Adrenal gland (tissue), 12 donors: ENCODE measurements around the gene SLC19A2. TPM values are rescaled to one million over a fixed set of nuclear protein-coding genes. Genes with fewer than 3 reads are reported as not detected.

Source experiments
- DNase-seq, 7 donors: peaks; one replicate each; pipeline ENCODE4 v3.0.0-alpha.2; 2019 to 2020
- H3K27ac ChIP-seq, 5 donors: fragments of 200-600 bp; sonication (generic) in 4 of 5; 1 replicate in 3 of 5; 2 replicates in 2 of 5; pipeline versions ENCODE4 v1.5.1 to v1.8.0; 2016 to 2020; ENCODE audit warnings: mild to moderate bottlenecking in 1 of 5
- H3K27me3 ChIP-seq: fragments of 200-600 bp; 2 replicates; pipeline ENCODE4 v1.8.0; 2021
- H3K36me3 ChIP-seq, 2 donors: fragments of 200-600 bp; replicated peaks in 1 of 2; 1 replicate in 1 of 2; 2 replicates in 1 of 2; pipeline versions ENCODE4 v1.5.1 to v1.8.0; 2018 to 2022
- H3K4me1 ChIP-seq, 2 donors: fragments of 200-600 bp; replicated peaks in 1 of 2; 1 replicate in 1 of 2; 2 replicates in 1 of 2; pipeline versions ENCODE4 v1.5.1 to v1.8.0; 2018 to 2021
- H3K4me3 ChIP-seq, 4 donors: fragments of 200-600 bp; sonication (generic) in 3 of 4; one replicate each; pipeline ENCODE4 v1.5.1; 2016 to 2018
- H3K9me3 ChIP-seq, 3 donors: fragments of 200-600 bp; sonication (generic) in 1 of 3; replicated peaks in 1 of 3; 1 replicate in 2 of 3; 2 replicates in 1 of 3; pipeline versions ENCODE4 v1.5.1 to v1.8.0; 2016 to 2021
- POLR2A ChIP-seq, 2 donors: fragments of 450-650 bp; IDR thresholded peaks; one replicate each; pipeline ENCODE4 v1.6.1; 2017; ENCODE audit warnings: antibody characterized with exemption in 2 of 2, mild to moderate bottlenecking in 2 of 2, moderate library complexity in 1 of 2
- WGBS, 4 donors: extraction: QIAGEN DNeasy Blood & Tissue Kit in 2 of 4; methylation state at CpG; one replicate each; pipeline versions ENCODE4 v1.1.5 to v1.1.7; 2013 to 2017; 5-methylcytosine and 5-hydroxymethylcytosine counted together
- intact Hi-C, 2 donors: fragments of 100-400 bp; cut with DNase I; formaldehyde crosslinking; loops; one replicate each; pipeline versions ENCODE4 v1.14.1 to v1.15.0; 2022 to 2023
- polyA plus RNA-seq, 3 donors: library from polyadenylated mRNA; stranded (reverse); fragments of 200-250 nt in 2 of 3; fragments of 350-450 nt in 1 of 3; fragmentation: Illumina TruSeq in 1 of 3; extraction: RNeasy Lipid Tissue Mini Kit (QIAGEN cat#74804) in 1 of 3; gene quantifications; one replicate each; pipeline ENCODE4 v1.2.3, GENCODE V29; 2013 to 2014
- small RNA-seq, 2 donors: library from RNA; depleted of rRNA; stranded (forward); fragments of <200 nt; gene quantifications; one replicate each; pipeline ENCODE3, GENCODE V24; 2016
- total RNA-seq, 9 donors: library from RNA; depleted of rRNA in 4 of 9; stranded (reverse); fragments of >200 nt in 4 of 9; fragments of 120-200 nt in 1 of 9; fragmentation: NEBNext Ultra II Directional in 1 of 9; extraction: Animal tissue kit (Norgen Biotek cat#: 25700) in 1 of 9; gene quantifications; one replicate each; pipeline versions ENCODE4 v1.1.0 to v1.2.4, GENCODE V29; 2013 to 2023
- donor health status: healthy with polysubstance abuse.
- donor health status: Bipolar disorder and iron deficiency.
- donor health status: DM: yes; HTN: yes; CAD: no.
- donor health status: DM: no; HTN: no; CAD: no.
- donor health status: DM: no; HTN: no; CAD: no.
- donor health status: DM: yes; HTN: yes; CAD: no.

Gene SLC19A2
- total and polyA plus RNA-seq, 12 donors: 6.7 to 29.2 (median 12.7) TPM

DNA sequence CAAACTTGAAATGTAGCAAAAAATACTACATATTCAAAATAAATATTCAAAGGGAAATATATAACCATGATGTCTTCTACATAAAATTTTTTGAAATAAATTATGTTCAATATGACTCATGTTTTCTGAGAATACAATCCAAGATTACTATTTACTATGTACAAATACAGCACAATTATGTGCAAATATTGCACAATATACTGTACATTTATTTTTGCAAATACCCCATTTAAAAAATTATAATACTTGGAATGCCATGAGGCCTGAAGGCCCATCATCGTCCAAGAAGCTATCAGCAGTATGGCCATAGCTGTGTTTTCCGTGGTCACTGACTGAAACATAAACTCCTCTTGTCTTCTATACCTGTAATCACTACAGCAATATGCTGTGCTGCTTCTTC lies 70.8 kb downstream of the SLC19A2 start:
- 91 to 94% (median 94%) methylated on average over 2 of the region's 2 CpGs for WGBS, 4 donors

More for the DNA sequence above, 70.8 kb downstream of the SLC19A2 start:
- no peaks in the 10 kb centered on the region for H3K9me3 ChIP-seq
- H3K4me1 ChIP-seq: no peaks in the 10 kb centered on the region
- intact Hi-C loops: no loop called here
- H3K27me3 ChIP-seq: no peaks in the 10 kb centered on the region
- TF ChIP-seq POLR2A (IDR thresholded peaks at IDR 0.05): no peak
- no peaks in the 10 kb centered on the region for H3K36me3 ChIP-seq
- H3K4me3 ChIP-seq: no peak overlapping the region
- no peak for DNase-seq
- no peak overlapping the region for H3K27ac ChIP-seq

Small RNA genes within 50 kb of the gene (small RNA-seq; reads per million reads assigned to genes)
- 0 reads per million in 2 donors for gene AL021068.2

Other genes starting within 250 kb of the SLC19A2 start
- 10 to 100 TPM; 10.6 to 22.8 (median 16.0) TPM for gene NME7, start 118.1 kb downstream of the SLC19A2 start, total RNA-seq
- gene NME7, start 118.1 kb downstream of the SLC19A2 start, polyA plus RNA-seq: 10 to 100 TPM in 1 of 3 donors, 1 to 10 TPM in 2; 3.3 to 41.4 (median 10.0) TPM
- gene BLZF1, start 117.7 kb downstream of the SLC19A2 start, total RNA-seq: 10 to 100 TPM; 11.0 to 36.0 (median 20.4) TPM
- 10 to 100 TPM in 1 of 3 donors, 1 to 10 TPM in 2; 7.5 to 31.0 (median 7.6) TPM for gene BLZF1, start 117.7 kb downstream of the SLC19A2 start, polyA plus RNA-seq
- gene CCDC181, start 58.5 kb downstream of the SLC19A2 start, total RNA-seq: 1 to 10 TPM in 3 of 9 donors, under 1 TPM in 3, not detected in 3; 0.15 to 2.6 (median 1.0) TPM
- 1 to 10 TPM; 1.3 to 4.2 (median 3.5) TPM for gene CCDC181, start 58.5 kb downstream of the SLC19A2 start, polyA plus RNA-seq
- gene F5, start 100.5 kb upstream of the SLC19A2 start, total RNA-seq: under 1 TPM in 5 of 9 donors, not detected in 4; under 0.01 to 0.39 (median 0.06) TPM
- gene F5, start 100.5 kb upstream of the SLC19A2 start, polyA plus RNA-seq: under 1 TPM; 0.13 to 0.88 (median 0.64) TPM
- 10 to 100 TPM in 2 of 9 donors, 1 to 10 TPM in 7; 2.3 to 10.9 (median 3.5) TPM for gene SELP, start 144.2 kb upstream of the SLC19A2 start, total RNA-seq
- gene SELP, start 144.2 kb upstream of the SLC19A2 start, polyA plus RNA-seq: 1 to 10 TPM; 1.6 to 5.1 (median 3.3) TPM
- 1 to 10 TPM in 5 of 9 donors, under 1 TPM in 4; 0.61 to 2.5 (median 1.1) TPM for gene SELL, start 225.7 kb upstream of the SLC19A2 start, total RNA-seq
- 1 to 10 TPM in 2 of 3 donors, under 1 TPM in 1; 0.77 to 1.8 (median 1.2) TPM for gene SELL, start 225.7 kb upstream of the SLC19A2 start, polyA plus RNA-seq
- gene SELE, start 248.1 kb upstream of the SLC19A2 start, total RNA-seq: 1 to 10 TPM in 4 of 9 donors, under 1 TPM in 5; 0.14 to 3.3 (median 0.85) TPM
- 1 to 10 TPM in 2 of 3 donors, under 1 TPM in 1; 0.56 to 7.2 (median 1.2) TPM for gene SELE, start 248.1 kb upstream of the SLC19A2 start, polyA plus RNA-seq